Smooth muscle cell (in vitro differentiated cells): ENCODE measurements around the gene TCF12. TPM values are rescaled to one million over a fixed set of nuclear protein-coding genes. Genes with fewer than 3 reads are reported as not detected.

Source experiments
- DNase-seq: peaks from one replicate; lab custom pipeline; 2025; ENCODE audit not compliant: unreplicated experiment; lab: John Stamatoyannopoulos, UW
- H2AFZ ChIP-seq: fragments of 200-600 bp; sonication (generic); 2 replicates; pipeline ENCODE4 v1.6.0; 2016; ENCODE audit warnings: antibody characterized with exemption, low read depth, mild to moderate bottlenecking
- H3F3A ChIP-seq: fragments of 200-600 bp; sonication (generic); 2 replicates; pipeline ENCODE4 v1.6.0; 2017; ENCODE audit warnings: antibody characterized with exemption, low read depth
- H3K27ac ChIP-seq: fragments of 200-600 bp; sonication (generic); 2 replicates; pipeline ENCODE4 v1.5.1; 2016; ENCODE audit warnings: low read depth, mild to moderate bottlenecking
- H3K27me3 ChIP-seq: fragments of 200-600 bp; sonication (generic); 2 replicates; pipeline ENCODE4 v1.6.1; 2016; ENCODE audit warnings: low read depth, mild to moderate bottlenecking
- H3K36me3 ChIP-seq: fragments of 200-600 bp; sonication (generic); 2 replicates; pipeline ENCODE4 v1.5.1; 2016; ENCODE audit warnings: low read depth
- H3K4me1 ChIP-seq: fragments of 200-600 bp; sonication (generic); 2 replicates; pipeline ENCODE4 v1.5.1; 2016; ENCODE audit warnings: low read depth
- H3K4me2 ChIP-seq: fragments of 200-600 bp; sonication (generic); 2 replicates; pipeline ENCODE4 v1.6.0; 2016; ENCODE audit warnings: mild to moderate bottlenecking
- H3K4me3 ChIP-seq: fragments of 200-600 bp; sonication (generic); 2 replicates; pipeline ENCODE4 v1.5.1; 2016; ENCODE audit warnings: mild to moderate bottlenecking
- H3K79me2 ChIP-seq: fragments of 200-600 bp; sonication (generic); 2 replicates; pipeline ENCODE4 v1.6.0; 2016; ENCODE audit warnings: low read depth, mild to moderate bottlenecking
- H3K9ac ChIP-seq: fragments of 200-600 bp; sonication (generic); 2 replicates; pipeline ENCODE4 v1.6.0; 2016; ENCODE audit warnings: low read depth
- H3K9me3 ChIP-seq: fragments of 200-600 bp; sonication (generic); replicated peaks from 2 replicates; pipeline ENCODE4 v1.5.1; 2016; ENCODE audit warnings: low read depth
- H4K20me1 ChIP-seq: fragments of 200-600 bp; sonication (generic); 2 replicates; pipeline ENCODE4 v1.6.0; 2016; ENCODE audit warnings: low read depth
- CTCF ChIP-seq: fragments of 200-600 bp; sonication (generic); IDR thresholded peaks from 2 replicates; pipeline ENCODE4 v1.5.1; 2017; ENCODE audit warnings: borderline replicate concordance, mild to moderate bottlenecking, antibody characterized with exemption; ENCODE audit not compliant: insufficient read depth, poor library complexity, severe bottlenecking
- WGBS: methylation state at CpG from one replicate; pipeline ENCODE4 v1.1.7; 2016; ENCODE audit warnings: low lambda C conversion rate; 5-methylcytosine and 5-hydroxymethylcytosine counted together
- polyA plus RNA-seq: library from polyadenylated mRNA; unstranded; fragments of >200 nt; fragmentation: Nextera tagmentation; extraction: Ambion mirVana; gene quantifications from 2 replicates; pipeline ENCODE4 v1.2.1, GENCODE V29; 2016
- total RNA-seq: library from RNA; depleted of rRNA; stranded (reverse); fragments of >200 nt; gene quantifications from 2 replicates; pipeline ENCODE4 v1.2.3, GENCODE V29; 2014

TCF12 gene
- total and polyA plus RNA-seq, 2 experiments from 2014 or later: 54.1 to 302 TPM

GRCh38 chr15:56913241-56913640 is 5.2 kb upstream of the TCF12 start:
- Histone ChIP-seq H3K27me3 (no peaks in the 10 kb centered on the region), H2AFZ (no peak overlapping the region), H3K4me2 (no peak overlapping the region), H3K79me2 (no peaks in the 10 kb centered on the region), H3K9ac (no peak overlapping the region), H3K36me3 (no peaks in the 10 kb centered on the region), H3K9me3 (no peaks in the 10 kb centered on the region), H3K4me1 (peaks cover 6% of the 10 kb centered on the region), H3F3A (peaks cover 6% of the 10 kb centered on the region), H3K4me3 (no peak overlapping the region), H4K20me1 (no peaks in the 10 kb centered on the region), H3K27ac (no peak overlapping the region)
- DNase-seq: no peak
- TF ChIP-seq CTCF: no peak
- WGBS: 97% methylated on average over 3 of the region's 3 CpGs

- peaks cover 6% of the 10 kb centered on the region for H3K4me1 ChIP-seq
- no peak for DNase-seq
- H3K4me2 ChIP-seq: no peak overlapping the region
Measured at GRCh38 chr15:56913670-56914069, 4.8 kb upstream of the TCF12 start.

GRCh38 chr15:56915888-56916287 is 2.6 kb upstream of the TCF12 start:
- 96% methylated on average over 4 of the region's 4 CpGs for WGBS
- peaks cover 15% of the 10 kb centered on the region for H3K4me1 ChIP-seq
- no peak overlapping the region for H3K4me2 ChIP-seq
- H3K4me3 ChIP-seq: no peak overlapping the region
- no peak for DNase-seq
- no peak for TF ChIP-seq CTCF
- no peaks in the 10 kb centered on the region for H3K9me3 ChIP-seq
- H3K27me3 ChIP-seq: no peaks in the 10 kb centered on the region
- peaks cover 23% of the 10 kb centered on the region for H3K79me2 ChIP-seq
- H2AFZ ChIP-seq: no peak overlapping the region
- H4K20me1 ChIP-seq: peaks cover 16% of the 10 kb centered on the region
- no peak overlapping the region for H3K27ac ChIP-seq
- no peak overlapping the region for H3K9ac ChIP-seq
- H3F3A ChIP-seq: peaks cover 6% of the 10 kb centered on the region
- H3K36me3 ChIP-seq: no peaks in the 10 kb centered on the region

More at GRCh38 chr15:56913670-56914069, 4.8 kb upstream of the TCF12 start:
- Histone ChIP-seq H3K27me3 (no peaks in the 10 kb centered on the region), H3K79me2 (peaks cover under 1% of the 10 kb centered on the region), H3K9ac (no peak overlapping the region), H3K9me3 (no peaks in the 10 kb centered on the region), H3K4me3 (no peak overlapping the region), H3K27ac (no peak overlapping the region), H3F3A (peaks cover 6% of the 10 kb centered on the region), H3K36me3 (no peaks in the 10 kb centered on the region), H2AFZ (no peak overlapping the region), H4K20me1 (no peaks in the 10 kb centered on the region)
- no peak for TF ChIP-seq CTCF
- WGBS: 81% methylated on average over 2 of the region's 2 CpGs

GRCh38 chr15:56916825-56917477 is 1.5 kb upstream of the TCF12 start:
- Histone ChIP-seq H2AFZ (peak overlapping the region; percentile 92), H3F3A (peaks cover 6% of the 10 kb centered on the region), H3K9me3 (no peaks in the 10 kb centered on the region), H3K4me2 (peak overlapping the region; percentile 97), H3K27me3 (no peaks in the 10 kb centered on the region), H3K4me3 (peak overlapping the region; percentile 79), H4K20me1 (peaks cover 18% of the 10 kb centered on the region), H3K36me3 (no peaks in the 10 kb centered on the region), H3K79me2 (peaks cover 33% of the 10 kb centered on the region), H3K4me1 (peaks cover 26% of the 10 kb centered on the region), H3K9ac (no peak overlapping the region), H3K27ac (no peak overlapping the region)
- 89% methylated on average over 8 of the region's 8 CpGs for WGBS
- no peak for TF ChIP-seq CTCF
- DNase-seq: no peak
